Measurements from ENCODE around the gene MOB3A. TPM values are rescaled to one million over a fixed set of nuclear protein-coding genes. Genes with fewer than 3 reads are reported as not detected.

Gene MOB3A
- total and polyA plus RNA-seq, 9 of the 15 experiments (the other 6 are each of a cell fraction or from before 2014, with no cell fraction given): 1.1 to 24.1 (median 6.0) TPM

- peaks cover 37 to 53% of the 10 kb centered on the region in 2 experiments; a peak in 4 of 5 replicates for H3K4me1 ChIP-seq (replicated peaks in 1 of 2; ENCODE audit: control insufficient read depth in 2 of 2, insufficient read depth in 2 of 2, low read length in 2 of 2)
- intact Hi-C loops (cut with micrococcal nuclease) (loop anchor here (5.0 kb wide), 1 partner anchor 70 kb away; the partner anchor contains the start of gene BTBD2), in situ Hi-C loops (cut with MboI) (no loop called here)
- ChIA-PET CTCF (ENCODE audit: low intra/inter-chr PET ratio) (no interaction called here), POLR2A (interaction anchor here (0.5 to 1.0 kb wide), 3 partner anchors 8 to 491 kb away, joined by 3 to 4 read pairs (median 3); no protein-coding TSS in a partner anchor)
- peak overlapping the region in 1 of 2 experiments; percentile 75; a peak in 2 of 4 replicates for H3K9ac ChIP-seq (ENCODE audit: insufficient read depth in 1 of 2, low read depth in 2 of 2, low read length in 2 of 2)
- H3K27ac ChIP-seq (ENCODE audit: extremely low read depth, low read depth, low read length): peak overlapping the region; percentile 62; the same call in 2 of the 3 replicates
- peaks cover 14% of the 10 kb centered on the region; the same call in 2 of the 3 replicates for H3K36me3 ChIP-seq (ENCODE audit: control insufficient read depth, insufficient read depth, low read length)
- H3K9me1 ChIP-seq (ENCODE audit: control insufficient read depth, insufficient read depth, low read length): no peaks in the 10 kb centered on the region
- ATAC-seq: peak; percentile 14
- H3K27me3 ChIP-seq (ENCODE audit: control insufficient read depth in 2 of 2, insufficient read depth in 2 of 2, low read length in 2 of 2): no peaks in the 10 kb centered on the region
- FAIRE-seq: no peak
- H3K9me3 ChIP-seq (replicated peaks; ENCODE audit: control insufficient read depth, insufficient read depth, low read depth, low read length): no peaks in the 10 kb centered on the region
- H4K20me1 ChIP-seq (replicated peaks; ENCODE audit: control insufficient read depth, insufficient read depth, low read length): no peaks in the 10 kb centered on the region
- H3K4me2 ChIP-seq (ENCODE audit: insufficient read depth, low read length): peak overlapping the region; percentile 40
- no peak overlapping the region for H3K4me3 ChIP-seq
- no TSS peak for BruUV-seq (replicated peaks)
- WGBS (ENCODE audit: insufficient coverage, low coverage, missing lambda C conversion rate): 58% methylated on average over 10 of the region's 14 CpGs
- no peak overlapping the region for H2AFZ ChIP-seq (ENCODE audit: low read depth, low read length)
- peaks cover 21% of the 10 kb centered on the region for H3K79me2 ChIP-seq (ENCODE audit: control insufficient read depth, insufficient read depth, low read length)
- no peak for DNase-seq (ENCODE audit: extremely low read depth in 1 of 4, low spot score in 3 of 4)
- TF ChIP-seq NR4A1 (CRISPR knock-in tag; IDR thresholded peaks at IDR 0.05): no peak
- TF ChIP-seq NR4A1 (tag; IDR thresholded peaks at IDR 0.05): no peak
- TF ChIP-seq, protein P1, sequence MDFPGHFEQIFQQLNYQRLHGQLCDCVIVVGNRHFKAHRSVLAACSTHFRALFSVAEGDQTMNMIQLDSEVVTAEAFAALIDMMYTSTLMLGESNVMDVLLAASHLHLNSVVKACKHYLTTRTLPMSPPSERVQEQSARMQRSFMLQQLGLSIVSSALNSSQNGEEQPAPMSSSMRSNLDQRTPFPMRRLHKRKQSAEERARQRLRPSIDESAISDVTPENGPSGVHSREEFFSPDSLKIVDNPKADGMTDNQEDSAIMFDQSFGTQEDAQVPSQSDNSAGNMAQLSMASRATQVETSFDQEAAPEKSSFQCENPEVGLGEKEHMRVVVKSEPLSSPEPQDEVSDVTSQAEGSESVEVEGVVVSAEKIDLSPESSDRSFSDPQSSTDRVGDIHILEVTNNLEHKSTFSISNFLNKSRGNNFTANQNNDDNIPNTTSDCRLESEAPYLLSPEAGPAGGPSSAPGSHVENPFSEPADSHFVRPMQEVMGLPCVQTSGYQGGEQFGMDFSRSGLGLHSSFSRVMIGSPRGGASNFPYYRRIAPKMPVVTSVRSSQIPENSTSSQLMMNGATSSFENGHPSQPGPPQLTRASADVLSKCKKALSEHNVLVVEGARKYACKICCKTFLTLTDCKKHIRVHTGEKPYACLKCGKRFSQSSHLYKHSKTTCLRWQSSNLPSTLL (IDR thresholded peaks at IDR 0.05): no peak
- 0 out of 2 replicates have a peak, but pooled peaks have one; percentile 53 for TF ChIP-seq ZNF740 (CRISPR knock-in tag; IDR thresholded peaks at IDR 0.05)
- no peak for TF ChIP-seq ZNF740 (tag; IDR thresholded peaks at IDR 0.05)
- TF ChIP-seq, protein P2, sequence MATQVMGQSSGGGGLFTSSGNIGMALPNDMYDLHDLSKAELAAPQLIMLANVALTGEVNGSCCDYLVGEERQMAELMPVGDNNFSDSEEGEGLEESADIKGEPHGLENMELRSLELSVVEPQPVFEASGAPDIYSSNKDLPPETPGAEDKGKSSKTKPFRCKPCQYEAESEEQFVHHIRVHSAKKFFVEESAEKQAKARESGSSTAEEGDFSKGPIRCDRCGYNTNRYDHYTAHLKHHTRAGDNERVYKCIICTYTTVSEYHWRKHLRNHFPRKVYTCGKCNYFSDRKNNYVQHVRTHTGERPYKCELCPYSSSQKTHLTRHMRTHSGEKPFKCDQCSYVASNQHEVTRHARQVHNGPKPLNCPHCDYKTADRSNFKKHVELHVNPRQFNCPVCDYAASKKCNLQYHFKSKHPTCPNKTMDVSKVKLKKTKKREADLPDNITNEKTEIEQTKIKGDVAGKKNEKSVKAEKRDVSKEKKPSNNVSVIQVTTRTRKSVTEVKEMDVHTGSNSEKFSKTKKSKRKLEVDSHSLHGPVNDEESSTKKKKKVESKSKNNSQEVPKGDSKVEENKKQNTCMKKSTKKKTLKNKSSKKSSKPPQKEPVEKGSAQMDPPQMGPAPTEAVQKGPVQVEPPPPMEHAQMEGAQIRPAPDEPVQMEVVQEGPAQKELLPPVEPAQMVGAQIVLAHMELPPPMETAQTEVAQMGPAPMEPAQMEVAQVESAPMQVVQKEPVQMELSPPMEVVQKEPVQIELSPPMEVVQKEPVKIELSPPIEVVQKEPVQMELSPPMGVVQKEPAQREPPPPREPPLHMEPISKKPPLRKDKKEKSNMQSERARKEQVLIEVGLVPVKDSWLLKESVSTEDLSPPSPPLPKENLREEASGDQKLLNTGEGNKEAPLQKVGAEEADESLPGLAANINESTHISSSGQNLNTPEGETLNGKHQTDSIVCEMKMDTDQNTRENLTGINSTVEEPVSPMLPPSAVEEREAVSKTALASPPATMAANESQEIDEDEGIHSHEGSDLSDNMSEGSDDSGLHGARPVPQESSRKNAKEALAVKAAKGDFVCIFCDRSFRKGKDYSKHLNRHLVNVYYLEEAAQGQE (IDR thresholded peaks at IDR 0.05; ENCODE audit: borderline replicate concordance): no peak
- TF ChIP-seq, protein P2 (CRISPR knock-in tag; IDR thresholded peaks at IDR 0.05; ENCODE audit: low read depth): 0 out of 2 replicates have a peak, but pooled peaks have one; percentile 31
- TF ChIP-seq POLR2G (IDR thresholded peaks at IDR 0.05; ENCODE audit: low read depth, low read length): peak; percentile 45; the same call in 1 of the 2 replicates
These were observed 8.5 kb downstream of the MOB3A start for GRCh38 chr19:2087621-2088100.

Data from K562 (cell line).